Right forelimb (tissue), 1 donor: Measurements from ENCODE around the gene NDFIP1.
A peak's percentile ranks its signal among the peaks of the same experiment; 100 is the strongest.
"Not testable (repeated sequence)": the region's sequence is repeated elsewhere in the genome, so short reads cannot be mapped to it uniquely, and the experiment has no call there.

Experiments used
- DNase-seq: peaks from one replicate; pipeline ENCODE4 v3.0.0-alpha.2; 2018

Gene NDFIP1

DNA sequence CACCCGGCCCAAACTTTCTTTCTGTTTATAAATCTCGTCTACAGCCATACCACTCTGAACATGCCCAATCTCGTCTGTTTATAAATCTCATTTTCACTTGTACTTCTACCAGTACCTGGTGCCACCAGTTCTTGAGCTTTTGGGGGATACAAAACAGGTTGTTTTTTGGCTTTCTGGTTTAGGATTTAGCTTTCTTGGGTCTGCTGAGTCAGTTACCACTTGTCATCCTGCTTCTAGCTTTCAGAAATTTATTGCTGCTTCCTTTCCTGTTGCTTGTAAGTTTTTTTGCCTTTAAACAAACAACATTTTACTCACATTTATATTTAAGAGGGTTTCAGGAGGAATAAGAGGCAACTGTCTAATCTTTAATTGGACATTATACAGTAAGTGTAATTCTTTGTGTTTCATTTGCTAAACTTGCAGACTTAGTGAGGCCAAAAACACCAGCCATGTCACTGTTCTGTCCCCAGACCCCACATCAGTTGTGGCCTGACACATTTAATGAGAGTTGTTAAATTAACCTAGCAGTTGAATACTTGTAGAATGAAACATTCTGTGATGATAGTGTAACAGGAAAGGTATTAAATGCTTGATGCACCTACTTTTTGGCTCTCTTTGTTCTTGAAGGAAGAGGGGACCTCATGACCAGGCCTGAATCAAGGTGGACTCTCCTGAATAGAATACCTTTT, 11.8 kb downstream of the NDFIP1 start:
- DNase-seq = no peak

DNA sequence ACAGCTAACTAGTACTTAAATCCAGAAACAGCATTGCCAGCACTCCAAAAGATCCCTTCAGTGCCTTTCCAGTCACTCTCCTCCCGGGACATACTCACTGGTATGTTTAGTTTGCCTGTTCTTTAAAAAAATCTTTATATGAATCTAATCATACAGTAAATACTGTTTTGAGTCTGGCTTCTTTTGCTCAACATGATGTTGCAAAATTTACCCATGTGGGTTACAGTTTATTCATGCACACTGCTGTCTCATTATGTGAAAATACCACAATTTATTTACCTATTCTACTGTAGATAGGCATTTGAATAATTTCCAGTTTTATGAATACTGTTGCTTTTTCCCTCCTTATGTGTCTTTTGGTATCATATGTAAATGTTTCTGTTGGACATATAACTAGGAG, 13.5 kb downstream of the NDFIP1 start:
- no peak for DNase-seq

DNA sequence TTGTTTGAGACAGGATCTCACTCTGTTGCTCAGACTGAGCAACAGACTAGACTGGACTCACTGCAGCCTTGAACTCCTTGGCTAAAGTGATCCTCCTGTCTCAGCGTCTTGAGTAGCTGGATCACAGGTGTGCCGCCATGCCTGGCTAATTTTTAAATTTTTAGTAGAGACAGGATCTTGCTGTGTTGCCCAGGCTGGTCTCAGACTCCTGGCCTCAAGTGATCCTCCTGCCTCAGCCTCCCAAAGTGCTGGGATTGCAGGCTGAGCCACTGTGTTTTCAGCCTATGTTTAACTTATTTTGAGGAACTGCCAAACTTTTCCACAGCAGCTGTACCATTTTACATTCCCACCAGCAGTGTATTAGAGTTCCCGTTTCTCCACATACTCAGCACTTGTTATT, 16.8 kb downstream of the NDFIP1 start:
- DNase-seq = no peak

DNA sequence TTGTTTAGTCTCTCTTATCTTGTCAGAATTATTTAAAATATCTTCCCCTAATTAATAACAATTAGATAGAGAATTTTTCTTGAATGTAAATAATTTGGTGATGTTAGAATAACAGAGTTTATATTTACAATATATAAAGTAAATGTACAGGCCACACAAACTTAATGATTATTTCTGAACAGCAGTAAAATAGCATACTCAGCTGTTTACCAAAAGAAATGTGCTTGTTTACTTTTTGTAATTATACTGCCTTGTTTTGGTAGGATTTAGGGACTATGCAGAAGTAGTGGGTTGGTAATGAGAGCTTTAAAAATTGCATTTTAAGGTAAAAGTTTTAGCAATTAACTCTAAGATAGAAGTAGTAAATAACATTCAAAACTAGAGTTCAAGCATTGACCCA, 17.4 kb downstream of the NDFIP1 start:
- no peak for DNase-seq

DNA sequence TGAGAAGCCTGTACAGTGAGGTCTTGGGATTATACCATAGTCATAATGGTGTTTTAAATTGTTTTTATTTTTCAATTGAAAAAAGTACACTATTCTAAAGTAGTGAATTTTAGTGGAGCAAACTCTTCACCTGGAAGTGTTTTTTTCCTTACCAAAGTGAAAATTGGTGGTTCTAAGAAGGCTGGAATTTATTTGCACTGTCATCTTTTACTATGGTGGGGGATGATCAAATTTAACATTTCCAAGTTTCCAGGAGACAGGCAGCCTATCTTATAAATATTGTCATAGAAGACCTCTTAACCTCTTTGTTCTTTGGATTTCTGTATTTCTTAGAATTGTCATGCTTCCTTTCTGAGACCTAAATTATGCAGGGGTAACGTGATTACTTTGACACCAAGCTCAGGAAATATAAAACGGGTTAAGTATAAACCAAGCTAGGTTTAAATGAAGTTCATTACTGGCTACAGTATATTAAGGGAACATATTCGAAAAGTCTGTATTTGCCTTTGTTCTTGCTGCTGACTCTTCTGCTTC, 20.2 kb downstream of the NDFIP1 start:
- no peak for DNase-seq

DNA sequence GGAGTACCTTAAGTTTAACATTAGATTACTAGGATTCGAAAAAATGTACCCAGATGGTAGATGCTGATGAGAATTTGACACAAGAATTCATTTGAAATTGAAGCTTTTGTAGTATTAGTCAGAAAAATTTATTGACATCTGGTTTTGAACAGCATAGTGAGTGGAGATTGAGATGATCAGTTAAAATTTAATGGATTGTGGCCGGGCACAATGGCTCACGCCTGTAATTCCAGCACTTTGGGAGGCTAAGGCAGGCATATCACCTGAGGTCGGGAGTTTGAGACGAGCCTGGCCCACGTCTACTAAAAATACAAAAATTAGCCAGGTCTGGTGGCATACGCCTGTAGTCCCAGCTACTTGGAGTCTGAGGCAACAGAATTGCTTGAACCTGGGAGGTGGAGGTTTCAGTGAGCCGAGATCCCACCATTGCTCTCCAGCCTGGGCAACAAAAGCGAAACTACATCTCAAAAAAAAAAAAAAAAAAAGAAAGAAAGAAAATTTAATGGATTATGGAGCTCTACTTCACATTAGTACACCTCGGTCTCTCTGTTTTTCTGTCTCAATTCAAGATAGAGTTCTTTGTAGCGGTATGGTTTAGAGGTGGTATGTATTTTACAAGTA, 21.0 kb downstream of the NDFIP1 start:
- no peak for DNase-seq

DNA sequence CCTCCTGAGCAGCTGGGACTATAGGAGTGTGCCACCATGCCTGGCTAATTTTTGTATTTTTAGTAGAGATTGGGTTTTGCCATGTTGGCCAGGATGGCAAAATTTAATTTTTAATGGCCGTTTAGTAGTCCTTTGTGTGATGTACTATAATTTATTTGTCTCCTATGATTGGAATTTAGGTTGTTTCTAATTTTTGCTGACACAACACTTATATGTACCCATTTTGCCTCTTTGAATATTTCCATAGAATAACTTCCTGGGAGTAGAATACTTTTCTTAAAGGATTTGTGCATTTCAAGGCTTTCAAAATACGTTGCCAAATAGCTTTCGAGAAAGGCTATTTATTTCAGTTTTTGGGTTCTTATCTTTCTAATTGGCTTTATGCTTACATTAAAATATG, 22.8 kb downstream of the NDFIP1 start:
- no peak for DNase-seq

DNA sequence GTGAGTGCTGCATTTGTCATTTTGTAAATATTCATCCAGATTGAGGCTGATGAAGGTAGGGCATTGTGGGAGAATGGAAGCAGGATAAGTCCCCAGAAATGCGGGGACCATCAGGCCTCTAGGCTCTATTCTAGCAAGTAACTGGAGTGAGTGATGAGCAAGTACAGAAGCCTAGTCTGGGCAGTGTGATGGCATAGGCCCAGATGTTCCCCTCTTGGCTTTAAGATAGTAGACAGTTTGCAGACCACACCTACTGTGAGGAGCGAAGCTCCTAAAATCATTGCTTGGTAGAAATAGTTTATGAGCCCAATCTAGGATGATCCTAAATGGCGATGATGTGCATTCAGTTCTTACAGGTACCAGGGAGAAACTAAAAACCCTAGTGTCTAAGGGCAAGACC, 24.3 kb downstream of the NDFIP1 start:
- no peak for DNase-seq

DNA sequence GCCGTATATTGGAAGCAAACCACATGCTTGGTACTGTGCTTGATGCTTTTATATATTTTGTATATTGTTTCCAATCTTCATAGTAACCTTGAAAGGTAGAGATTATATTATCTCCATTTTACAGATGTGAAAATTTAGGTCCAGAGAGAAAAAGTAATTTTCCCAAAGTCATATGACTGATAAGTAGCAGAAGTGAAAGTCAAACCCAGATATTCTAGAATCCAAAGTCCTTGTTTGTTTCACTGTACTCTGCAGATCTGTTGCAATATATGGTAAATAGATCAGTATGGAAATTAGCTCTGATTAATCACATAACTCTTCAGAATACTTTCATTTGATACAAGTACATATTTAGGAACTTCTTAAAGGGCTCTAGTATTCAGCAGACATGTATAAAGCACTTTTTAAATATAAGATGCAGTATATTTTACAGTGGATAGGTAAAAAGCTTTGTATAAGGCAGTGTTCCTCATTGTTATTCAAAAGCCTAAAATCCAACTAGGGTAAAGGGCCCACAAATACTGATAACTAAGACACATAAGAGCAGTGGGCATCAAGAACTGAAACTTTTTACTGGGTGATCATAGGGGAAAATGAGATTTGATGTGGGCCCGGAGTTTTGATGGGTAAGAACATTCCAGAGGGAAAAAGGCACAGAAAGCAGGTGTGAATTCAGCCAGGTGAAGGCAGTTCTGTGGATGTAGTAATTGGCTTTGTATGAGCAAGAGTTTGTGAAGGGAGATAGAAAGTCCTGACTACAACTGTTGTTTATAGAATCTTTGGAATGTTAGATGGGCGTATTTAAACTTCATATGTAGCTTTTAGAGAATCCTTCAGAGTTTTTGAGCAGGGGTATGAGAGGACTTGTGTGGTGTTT, 25.0 kb downstream of the NDFIP1 start:
- DNase-seq = no peak

DNA sequence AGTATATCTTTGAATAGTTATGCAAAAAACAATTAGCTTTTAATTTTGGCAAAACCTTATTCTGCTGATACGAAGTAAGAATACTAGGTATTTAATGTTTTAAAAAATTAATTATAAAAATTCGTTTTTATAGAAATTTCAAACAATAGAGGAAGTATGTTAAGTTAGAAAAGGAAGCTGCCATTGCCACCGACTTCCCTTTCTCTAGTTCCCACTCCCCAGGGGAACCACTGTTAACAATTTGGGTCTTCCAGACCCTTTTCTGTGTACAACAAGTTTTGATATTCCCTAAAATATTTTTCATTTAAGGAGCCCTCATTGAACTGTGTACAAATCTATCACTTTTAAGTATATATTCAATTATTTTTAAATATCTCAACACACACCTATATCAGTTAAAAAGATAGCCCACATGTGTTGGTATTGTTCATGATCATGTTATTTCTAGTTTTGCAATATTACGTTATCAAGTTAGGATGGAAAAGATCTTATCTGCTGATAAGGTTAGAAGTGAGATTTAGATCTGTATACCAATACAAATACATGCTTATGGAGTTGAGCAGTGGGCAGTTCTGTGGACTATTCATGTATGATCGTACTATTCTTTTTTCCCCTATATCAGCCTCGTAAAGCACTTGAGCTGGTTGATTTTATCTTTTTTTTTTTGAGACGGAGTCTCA, 25.9 kb downstream of the NDFIP1 start:
- DNase-seq = no peak

DNA sequence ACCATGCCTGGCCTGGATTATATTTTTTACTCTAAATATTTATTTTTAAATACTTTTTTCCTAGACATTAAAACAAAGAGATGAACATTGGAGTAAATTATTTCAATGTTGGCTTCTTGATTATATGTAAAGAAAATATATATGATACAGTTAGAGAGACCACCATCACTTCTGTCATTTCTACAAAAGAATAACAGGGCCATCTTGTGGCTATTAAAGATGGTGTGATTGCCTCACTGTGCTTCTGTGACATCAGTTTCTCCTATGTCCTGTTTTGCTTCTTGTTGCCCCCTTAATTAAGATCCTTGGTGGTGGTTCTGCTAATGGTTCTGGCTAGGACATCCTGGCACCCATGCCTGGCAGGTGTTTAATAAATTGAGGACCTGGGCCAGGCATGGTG, 32.9 kb downstream of the NDFIP1 start:
- DNase-seq = no peak

DNA sequence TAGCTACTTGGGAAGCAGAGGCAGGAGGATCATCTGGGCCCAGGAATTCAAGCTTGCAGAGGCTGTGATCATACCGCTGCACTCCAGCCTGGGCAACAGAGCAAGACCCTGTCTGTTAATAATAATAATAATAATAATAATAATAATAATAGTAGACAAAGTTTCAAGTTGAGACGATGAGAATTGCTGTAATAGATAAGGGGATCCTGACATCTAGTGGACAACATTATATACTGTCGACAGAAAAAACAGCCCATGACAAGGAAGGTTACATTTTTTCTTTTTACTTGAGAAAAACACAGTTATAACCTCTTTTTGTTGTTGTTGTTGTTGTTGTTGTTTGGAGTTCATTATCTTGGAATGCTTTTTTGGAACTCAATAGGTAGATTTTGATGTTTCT, 35.3 kb downstream of the NDFIP1 start:
- no peak for DNase-seq

DNA sequence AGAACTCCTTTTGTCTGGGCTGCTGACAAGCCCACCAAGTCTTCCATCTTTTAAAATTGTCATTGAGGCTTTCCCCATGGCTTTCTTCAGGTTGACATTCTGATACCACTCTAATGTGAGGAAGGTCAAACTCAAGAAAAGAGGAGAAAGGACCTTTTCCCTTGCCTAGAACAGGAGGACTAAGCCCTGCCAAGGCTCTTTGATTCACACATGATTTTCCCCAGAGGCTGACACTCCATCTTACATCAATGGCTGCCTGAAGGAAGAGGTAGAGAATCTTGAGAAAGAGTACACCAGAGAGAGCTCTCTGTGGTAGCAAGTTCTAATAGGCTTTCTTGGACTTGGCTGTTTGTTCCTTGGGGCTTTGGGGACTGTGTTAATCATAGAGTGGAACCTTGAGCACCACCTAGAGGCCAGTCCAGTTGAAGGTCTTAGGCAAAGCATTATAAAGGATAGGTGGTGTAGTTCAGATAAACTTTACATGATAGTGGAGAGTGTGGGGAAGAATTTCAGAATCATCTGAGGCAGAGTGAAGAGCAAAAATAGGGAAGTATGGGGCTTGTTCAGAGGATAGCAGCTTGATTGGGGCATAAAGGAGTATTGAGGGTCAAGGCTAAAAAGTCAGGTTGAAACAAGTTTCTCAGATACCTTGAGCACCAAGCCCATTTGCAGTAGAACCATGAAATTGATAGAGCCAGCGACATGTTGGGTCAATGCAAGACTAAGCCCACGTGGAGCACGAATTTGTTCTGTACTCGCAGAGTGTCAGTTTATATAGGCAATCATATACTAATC, 36.7 kb downstream of the NDFIP1 start:
- peak; percentile 54 for DNase-seq

DNA sequence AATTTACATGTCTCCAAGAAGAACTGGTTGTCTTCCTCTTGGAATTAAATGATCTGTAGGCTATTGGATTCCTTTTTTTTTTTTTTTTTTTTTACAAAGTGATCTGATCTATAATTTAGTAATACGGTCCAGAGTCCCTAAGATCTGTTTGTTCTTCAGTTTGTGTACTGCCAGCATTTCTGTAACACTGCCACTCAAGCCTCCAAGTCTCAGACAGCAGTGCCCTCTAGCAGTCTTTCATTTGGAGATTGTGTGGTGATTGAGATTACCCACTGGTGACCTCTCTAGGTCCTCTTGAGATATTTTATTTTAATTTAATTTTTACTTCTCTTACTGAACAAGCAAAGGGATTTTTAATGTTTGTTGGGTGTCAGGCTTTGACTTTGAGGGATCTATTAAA, 40.8 kb downstream of the NDFIP1 start:
- DNase-seq = no peak

DNA sequence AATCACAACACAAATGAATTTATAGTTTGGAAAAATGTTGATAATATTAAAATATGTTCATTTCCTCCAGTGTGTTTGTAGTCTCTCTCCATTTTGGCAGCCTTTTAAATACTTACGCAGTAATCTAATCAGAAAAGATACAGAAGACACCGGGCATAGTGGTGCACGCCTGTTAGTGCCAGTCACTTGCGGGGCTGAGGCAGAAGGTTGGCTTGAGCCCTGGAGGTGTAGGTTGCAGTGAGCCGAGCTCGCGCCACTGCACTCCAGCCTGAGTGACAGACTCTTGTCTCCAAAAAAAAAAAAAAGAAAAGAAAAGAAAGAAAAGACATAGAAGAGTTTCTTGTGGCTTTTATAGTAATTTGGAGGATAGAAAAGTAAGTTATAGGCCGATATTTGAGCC, 41.9 kb downstream of the NDFIP1 start:
- DNase-seq = no peak

DNA sequence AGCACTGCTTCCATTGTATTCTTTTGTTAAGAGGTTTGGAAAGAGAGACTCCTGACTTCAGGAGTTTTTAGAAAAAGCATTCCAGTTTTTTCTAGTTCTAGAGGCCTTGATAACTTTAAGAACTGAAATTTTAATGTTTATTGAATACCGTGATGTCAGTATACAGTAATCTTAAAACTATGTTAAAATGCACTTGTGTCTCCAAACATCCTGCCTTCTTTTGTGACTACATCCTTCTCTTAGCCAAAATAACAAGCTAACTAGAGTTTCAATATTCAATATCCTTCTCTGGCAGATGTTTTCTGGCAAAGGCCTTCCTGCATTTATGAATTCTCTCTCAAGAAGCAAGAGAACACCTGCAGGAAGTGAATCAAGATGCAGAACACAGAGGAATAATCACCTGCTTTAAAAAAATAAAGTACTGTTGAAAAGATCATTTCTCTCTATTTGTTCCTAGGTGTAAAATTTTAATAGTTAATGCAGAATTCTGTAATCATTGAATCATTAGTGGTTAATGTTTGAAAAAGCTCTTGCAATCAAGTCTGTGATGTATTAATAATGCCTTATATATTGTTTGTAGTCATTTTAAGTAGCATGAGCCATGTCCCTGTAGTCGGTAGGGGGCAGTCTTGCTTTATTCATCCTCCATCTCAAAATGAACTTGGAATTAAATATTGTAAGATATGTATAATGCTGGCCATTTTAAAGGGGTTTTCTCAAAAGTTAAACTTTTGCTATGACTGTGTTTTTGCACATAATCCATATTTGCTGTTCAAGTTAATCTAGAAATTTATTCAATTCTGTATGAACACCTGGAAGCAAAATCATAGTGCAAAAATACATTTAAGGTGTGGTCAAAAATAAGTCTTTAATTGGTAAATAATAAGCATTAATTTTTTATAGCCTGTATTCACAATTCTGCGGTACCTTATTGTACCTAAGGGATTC, 43.1 kb downstream of the NDFIP1 start:
- DNase-seq = peak; percentile 69

DNA sequence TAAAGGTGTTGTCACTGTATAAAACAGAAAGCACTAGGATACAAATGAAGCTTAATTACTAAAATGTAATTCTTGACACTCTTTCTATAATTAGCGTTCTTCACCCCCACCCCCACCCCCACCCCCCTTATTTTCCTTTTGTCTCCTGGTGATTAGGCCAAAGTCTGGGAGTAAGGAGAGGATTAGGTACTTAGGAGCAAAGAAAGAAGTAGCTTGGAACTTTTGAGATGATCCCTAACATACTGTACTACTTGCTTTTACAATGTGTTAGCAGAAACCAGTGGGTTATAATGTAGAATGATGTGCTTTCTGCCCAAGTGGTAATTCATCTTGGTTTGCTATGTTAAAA, 43.8 kb downstream of the NDFIP1 start:
- no peak for DNase-seq

DNA sequence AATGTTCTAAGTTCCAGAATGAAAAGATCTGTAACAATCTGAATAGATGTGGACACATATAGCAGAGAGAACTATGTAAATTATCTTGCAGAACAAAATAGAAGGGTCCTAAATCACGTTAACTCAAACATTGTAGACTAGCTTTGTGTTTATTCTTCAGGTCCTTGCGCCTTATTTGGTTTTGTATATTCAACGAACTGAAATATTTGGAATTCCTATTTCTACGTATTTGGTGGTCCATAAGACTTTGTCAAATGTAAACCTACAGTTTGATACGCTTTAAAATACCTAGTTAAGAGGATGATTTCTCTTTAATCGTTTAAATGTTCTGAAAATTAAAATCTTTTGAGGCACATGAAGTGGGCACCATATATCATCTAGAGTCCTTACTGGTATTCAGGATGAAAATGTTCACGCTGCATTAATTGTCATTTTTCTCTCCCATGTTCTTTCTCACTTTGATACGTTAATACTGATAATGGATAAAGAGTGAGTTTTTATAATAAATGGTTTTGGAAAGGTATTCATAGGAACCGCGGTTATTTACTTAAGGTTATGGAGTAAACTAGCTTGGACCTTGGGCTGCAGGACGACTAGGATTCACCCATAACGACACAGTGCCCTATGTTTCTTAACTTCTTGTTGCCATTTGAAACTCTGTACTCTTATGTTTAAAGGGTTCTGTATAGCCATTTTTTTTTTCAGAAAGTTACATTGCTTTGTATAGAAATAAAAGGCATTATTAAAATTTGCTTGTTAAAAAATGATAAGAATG, 45.3 kb downstream of the NDFIP1 start:
- no peak for DNase-seq

DNA sequence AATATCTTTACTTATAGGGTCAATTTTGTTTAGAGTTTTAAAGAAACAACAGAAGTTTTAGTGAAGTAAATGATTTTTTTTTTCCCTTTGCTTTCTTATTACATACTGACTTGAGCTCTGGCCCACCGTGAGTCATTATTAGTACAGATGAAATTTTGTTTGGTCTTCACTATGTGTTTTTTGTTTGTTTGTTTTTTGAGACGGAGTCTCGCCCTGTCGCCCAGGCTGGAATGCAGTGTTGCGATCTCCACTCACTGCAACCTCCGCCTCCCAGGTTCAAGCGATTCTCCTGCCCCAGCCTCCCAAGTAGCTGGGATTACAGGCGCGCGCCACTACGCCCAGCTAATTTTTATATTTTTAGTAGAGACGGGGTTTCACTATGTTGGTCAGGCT, 45.9 kb downstream of the NDFIP1 start:
- not testable (repeated sequence) for DNase-seq

DNA sequence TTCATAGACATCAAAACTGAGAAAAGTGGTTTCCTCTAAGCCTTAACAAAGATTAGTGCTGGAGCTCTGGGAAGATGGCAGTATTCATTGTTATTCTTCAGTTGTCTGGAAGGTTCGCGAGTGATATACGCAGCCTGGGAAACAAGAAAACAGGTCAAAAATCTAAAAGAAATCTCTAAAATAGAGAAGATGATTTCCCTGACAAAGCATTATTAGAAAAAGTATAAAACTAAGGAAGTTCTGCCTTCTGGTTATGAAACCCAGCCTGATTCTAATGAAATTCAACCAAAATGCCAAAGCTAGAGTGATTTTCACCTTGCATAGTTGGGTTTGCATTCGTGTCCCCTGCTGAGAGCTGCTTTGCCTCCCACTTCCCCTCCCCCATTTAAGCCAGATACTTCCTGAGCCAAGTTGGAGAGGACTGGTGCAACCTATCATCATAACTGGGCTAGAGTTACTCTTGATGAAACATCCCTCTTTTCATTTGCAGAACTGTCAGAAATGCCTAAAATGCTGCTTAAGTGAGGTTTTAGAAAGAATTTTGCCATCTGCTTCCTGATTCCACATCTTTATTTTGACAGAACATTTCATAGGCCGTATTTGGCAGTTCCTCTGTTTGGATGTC, 48.4 kb downstream of the NDFIP1 start:
- no peak for DNase-seq
